ENCODE results near the gene RAI1. TPM values are rescaled to one million over a fixed set of nuclear protein-coding genes. Genes with fewer than 3 reads are reported as not detected.

The RAI1 gene
- total RNA-seq, 1 donor from 2014 or later, result 30.1 TPM

- DNase-seq (peak; percentile 56), ATAC-seq (peak; percentile 18)
- intact Hi-C loops (cut with micrococcal nuclease), result no loop called here
Observed at GRCh38 chr17:17837380-17837821, 156.1 kb downstream of the RAI1 start.

- DNase-seq (peak; percentile 70), ATAC-seq (no peak)
- intact Hi-C loops (cut with micrococcal nuclease), result no loop called here
Observed at GRCh38 chr17:17837966-17838962, 157.0 kb downstream of the RAI1 start.

GRCh38 chr17:17839791-17840707 lies 158.8 kb downstream of the RAI1 start:
- intact Hi-C loops (cut with micrococcal nuclease), result no loop called here
- ATAC-seq, result peak; percentile 71
- peak; percentile 95 for DNase-seq

GRCh38 chr17:17840751-17841591 lies 159.7 kb downstream of the RAI1 start:
- no peak for DNase-seq
- ATAC-seq, result peak; percentile 1
- intact Hi-C loops (cut with micrococcal nuclease), result no loop called here

GRCh38 chr17:17841601-17842025 lies 160.4 kb downstream of the RAI1 start:
- ATAC-seq, result peak; percentile 64
- DNase-seq, result peak; percentile 81
- intact Hi-C loops (cut with micrococcal nuclease), result no loop called here

GRCh38 chr17:17842111-17842876 lies 161.0 kb downstream of the RAI1 start:
- intact Hi-C loops (cut with micrococcal nuclease), result no loop called here
- DNase-seq, result no peak
- ATAC-seq, result no peak

GRCh38 chr17:17843096-17843495 lies 161.8 kb downstream of the RAI1 start:
- no peak for DNase-seq
- intact Hi-C loops (cut with micrococcal nuclease), result no loop called here
- ATAC-seq, result no peak

GRCh38 chr17:17844079-17844478 lies 162.8 kb downstream of the RAI1 start:
- ATAC-seq (no peak), DNase-seq (no peak)
- intact Hi-C loops (cut with micrococcal nuclease), result no loop called here

GRCh38 chr17:17844500-17844899 lies 163.2 kb downstream of the RAI1 start:
- intact Hi-C loops (cut with micrococcal nuclease), result no loop called here

GRCh38 chr17:17845046-17845775 lies 164.0 kb downstream of the RAI1 start:
- ATAC-seq, result no peak
- DNase-seq, result peak; percentile 31
- intact Hi-C loops (cut with micrococcal nuclease), result no loop called here

More at GRCh38 chr17:17844500-17844899, 163.2 kb downstream of the RAI1 start:
- ATAC-seq (no peak), DNase-seq (no peak)

GRCh38 chr17:17846003-17846402 lies 164.7 kb downstream of the RAI1 start:
- DNase-seq (peak; percentile 28), ATAC-seq (no peak)
- intact Hi-C loops (cut with micrococcal nuclease), result no loop called here

- ATAC-seq, result no peak
- peak; percentile 24 for DNase-seq
- intact Hi-C loops (cut with micrococcal nuclease), result no loop called here
Observed at GRCh38 chr17:17846645-17847044, 165.4 kb downstream of the RAI1 start.

GRCh38 chr17:17847118-17847689 lies 165.9 kb downstream of the RAI1 start:
- no peak for ATAC-seq
- DNase-seq, result peak; percentile 23
- intact Hi-C loops (cut with micrococcal nuclease), result no loop called here

- intact Hi-C loops (cut with micrococcal nuclease), result no loop called here
- ATAC-seq (no peak), DNase-seq (no peak)
Observed at GRCh38 chr17:17847726-17848125, 166.5 kb downstream of the RAI1 start.

GRCh38 chr17:17848311-17849082 lies 167.2 kb downstream of the RAI1 start:
- intact Hi-C loops (cut with micrococcal nuclease), result no loop called here
- ATAC-seq, result no peak
- DNase-seq, result peak; percentile 25

- ATAC-seq, result peak; percentile 56
- DNase-seq, result peak; percentile 70
- intact Hi-C loops (cut with micrococcal nuclease), result no loop called here
Observed at GRCh38 chr17:17849147-17849820, 168.0 kb downstream of the RAI1 start.
